Uterine smooth muscle cell (primary cell): ENCODE results near the gene CADM4. TPM values are rescaled to one million over a fixed set of nuclear protein-coding genes. Genes with fewer than 3 reads are reported as not detected.

Experiments used
- total RNA-seq: library from RNA; depleted of rRNA; stranded (reverse); fragments of >200 nt; gene quantifications from 2 replicates; pipeline ENCODE4 v1.2.3, GENCODE V29; 2014

The CADM4 gene
- 1.2 and 3.7 TPM in 2 replicates for total RNA-seq

GRCh38 chr19:43639519-43640423 is at the start of gene CADM4:
TSS of gene CADM4 (minus strand) at chr19:43639850. CDS start at chr19:43639790, 60 bp downstream.

GRCh38 chr19:43619262-43620060 is 20.2 kb downstream of the CADM4 start, which contains the start of gene ZNF428:
TSS of gene ZNF428 (minus strand) at chr19:43619629. CDS start at chr19:43614304, 5,325 bp downstream.

GRCh38 chr19:43611788-43612187 is 27.9 kb downstream of the CADM4 start, which contains the start of gene SRRM5:
TSS of gene SRRM5 (plus strand) at chr19:43612088. CDS start at chr19:43612122, 34 bp downstream.

GRCh38 chr19:43595999-43596841 is 43.4 kb downstream of the CADM4 start, which contains the start of the genes IRGQ and ZNF576:
TSS of gene IRGQ (minus strand) at chr19:43596134. CDS start at chr19:43595338, 796 bp downstream.
TSS of gene ZNF576 (plus strand) at chr19:43596595. CDS start at chr19:43597109, 514 bp downstream.

GRCh38 chr19:43575156-43575950 is 64.3 kb downstream of the CADM4 start, which contains the start of the genes PINLYP and XRCC1:
TSS of gene PINLYP (plus strand) at chr19:43575801. CDS start at chr19:43577192, 1,391 bp downstream.
TSS of gene XRCC1 (minus strand) at chr19:43575527. CDS start at chr19:43575458, 69 bp downstream.

Other genes starting within 250 kb of the CADM4 start
- not detected in 2 replicates for gene TEX101, start 225.0 kb downstream of the CADM4 start, total RNA-seq
- gene LYPD3, start 174.2 kb downstream of the CADM4 start, total RNA-seq = 0.11 and 0.12 TPM in 2 replicates
- gene PHLDB3, start 135.1 kb downstream of the CADM4 start, total RNA-seq = 6.4 and 11.6 TPM in 2 replicates
- gene ETHE1, start 112.6 kb downstream of the CADM4 start, total RNA-seq = 73.0 and 89.6 TPM in 2 replicates
- 0.11 and 0.37 TPM in 2 replicates for gene ZNF575, start 106.7 kb downstream of the CADM4 start, total RNA-seq
- 14.4 and 20.0 TPM in 2 replicates for gene XRCC1, start 64.3 kb downstream of the CADM4 start, total RNA-seq
- gene PINLYP, start 64.0 kb downstream of the CADM4 start, total RNA-seq = 2.9 and 3.4 TPM in 2 replicates
- gene IRGQ, start 43.7 kb downstream of the CADM4 start, total RNA-seq = 12.7 and 15.7 TPM in 2 replicates
- 13.0 and 15.5 TPM in 2 replicates for gene ZNF576, start 43.3 kb downstream of the CADM4 start, total RNA-seq
- gene SRRM5, start 27.8 kb downstream of the CADM4 start, total RNA-seq = not detected in 2 replicates
- 25.7 and 30.0 TPM in 2 replicates for gene ZNF428, start 20.2 kb downstream of the CADM4 start, total RNA-seq
- 126 and 194 TPM in 2 replicates for gene PLAUR, start 30.3 kb upstream of the CADM4 start, total RNA-seq
- not detected in 2 replicates for gene IRGC, start 76.2 kb upstream of the CADM4 start, total RNA-seq
- 6.7 and 7.9 TPM in 2 replicates for gene SMG9, start 115.1 kb upstream of the CADM4 start, total RNA-seq
- gene KCNN4, start 141.1 kb upstream of the CADM4 start, total RNA-seq = 1.1 and 1.3 TPM in 2 replicates
- gene LYPD5, start 162.6 kb upstream of the CADM4 start, total RNA-seq = 0.50 TPM in 1 of 2 replicates, not detected in the other
- gene ZNF283, start 187.5 kb upstream of the CADM4 start, total RNA-seq = 11.8 and 20.2 TPM in 2 replicates
- gene ZNF404, start 244.1 kb upstream of the CADM4 start, total RNA-seq = 2.2 and 5.7 TPM in 2 replicates